Left ventricle myocardium inferior (tissue), 1 donor: ENCODE results near the gene PRSS23. TPM values are rescaled to one million over a fixed set of nuclear protein-coding genes. Genes with fewer than 3 reads are reported as not detected.
"Not testable (repeated sequence)": the region's sequence is repeated elsewhere in the genome, so short reads cannot be mapped to it uniquely, and the experiment has no call there.

ENCODE experiments used
- DNase-seq: peaks from one replicate; pipeline ENCODE4 v3.0.0-alpha.2; 2020
- H3K27ac ChIP-seq: fragments of 200-600 bp; replicated peaks from 2 replicates; pipeline ENCODE4 v1.8.0; 2021
- H3K27me3 ChIP-seq: fragments of 200-600 bp; 2 replicates; pipeline ENCODE4 v1.8.0; 2021; ENCODE audit warnings: low read depth
- H3K36me3 ChIP-seq: fragments of 200-600 bp; 2 replicates; pipeline ENCODE4 v1.8.0; 2021
- H3K4me1 ChIP-seq: fragments of 200-600 bp; 2 replicates; pipeline ENCODE4 v1.8.0; 2021
- H3K4me3 ChIP-seq: fragments of 200-600 bp; 2 replicates; pipeline ENCODE4 v1.8.0; 2021; ENCODE audit warnings: mild to moderate bottlenecking, moderate library complexity
- H3K9me3 ChIP-seq: fragments of 200-600 bp; replicated peaks from 2 replicates; pipeline ENCODE4 v1.8.0; 2021
- intact Hi-C: fragments of 100-400 bp; cut with micrococcal nuclease; formaldehyde crosslinking; loops from one replicate; pipeline ENCODE4 v1.11.0; 2022
- total RNA-seq: library from RNA; stranded (reverse); fragmentation: NEBNext Ultra II Directional; extraction: Animal tissue kit (Norgen Biotek cat#: 25700); gene quantifications from one replicate; pipeline ENCODE4 v1.2.1, GENCODE V29; 2021
- TF ChIP-seq, protein P1 (sequence below): fragments of 200-600 bp; IDR thresholded peaks from 2 replicates; pipeline ENCODE4 v1.8.0; 2021; ENCODE audit warnings: antibody characterized with exemption, mild to moderate bottlenecking, borderline replicate concordance
- donor health status: DM: no; HTN: yes; CAD: no; lungs with severe emphysema.

PRSS23 gene
- total RNA-seq, 1 donor from 2014 or later = 6.5 TPM

DNA sequence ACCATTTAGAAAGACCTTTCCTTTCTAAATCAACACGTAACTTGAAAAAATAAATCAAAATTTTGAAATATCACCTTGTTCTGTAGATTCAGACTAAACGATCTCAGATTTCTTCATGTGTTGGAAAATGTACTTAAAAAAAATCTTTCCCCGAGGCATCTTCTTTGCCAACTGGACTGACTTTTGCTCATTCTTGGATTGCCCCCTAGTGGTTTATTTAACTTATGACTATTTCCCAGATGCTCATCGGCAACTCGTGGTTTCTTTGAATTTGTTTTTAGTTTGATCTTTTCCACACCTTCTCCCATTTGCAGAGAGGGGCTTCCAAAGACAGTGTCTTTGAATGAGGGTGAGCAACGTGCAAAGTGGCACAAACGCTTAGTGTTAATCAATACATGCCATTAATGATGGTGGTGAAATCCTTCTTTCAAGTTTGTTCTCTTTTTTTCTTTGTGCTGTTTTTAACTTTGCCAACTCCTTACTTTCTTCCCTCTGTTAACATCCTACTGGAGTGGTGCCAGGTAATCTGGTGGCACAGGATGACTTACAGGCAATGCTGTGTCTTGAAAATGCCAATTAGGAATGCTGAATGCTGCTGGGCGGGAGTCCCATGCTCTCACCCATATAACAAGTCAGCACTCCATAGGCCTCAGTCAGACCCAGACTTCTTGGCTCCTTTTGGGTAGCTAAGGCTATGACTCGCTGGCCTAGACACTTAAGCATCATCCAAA, 18.3 kb downstream of the PRSS23 start:
- H3K27me3 ChIP-seq = no peaks in the 10 kb centered on the region
- no peak for DNase-seq
- H3K27ac ChIP-seq = no peak overlapping the region
- no peaks in the 10 kb centered on the region for H3K9me3 ChIP-seq
- no peak overlapping the region for H3K4me3 ChIP-seq
- intact Hi-C loops = loop anchor here (5.0 kb wide), 2 partner anchors 211 to 361 kb away; no protein-coding TSS in a partner anchor
- peaks cover 32% of the 10 kb centered on the region for H3K4me1 ChIP-seq
- TF ChIP-seq, protein P1, sequence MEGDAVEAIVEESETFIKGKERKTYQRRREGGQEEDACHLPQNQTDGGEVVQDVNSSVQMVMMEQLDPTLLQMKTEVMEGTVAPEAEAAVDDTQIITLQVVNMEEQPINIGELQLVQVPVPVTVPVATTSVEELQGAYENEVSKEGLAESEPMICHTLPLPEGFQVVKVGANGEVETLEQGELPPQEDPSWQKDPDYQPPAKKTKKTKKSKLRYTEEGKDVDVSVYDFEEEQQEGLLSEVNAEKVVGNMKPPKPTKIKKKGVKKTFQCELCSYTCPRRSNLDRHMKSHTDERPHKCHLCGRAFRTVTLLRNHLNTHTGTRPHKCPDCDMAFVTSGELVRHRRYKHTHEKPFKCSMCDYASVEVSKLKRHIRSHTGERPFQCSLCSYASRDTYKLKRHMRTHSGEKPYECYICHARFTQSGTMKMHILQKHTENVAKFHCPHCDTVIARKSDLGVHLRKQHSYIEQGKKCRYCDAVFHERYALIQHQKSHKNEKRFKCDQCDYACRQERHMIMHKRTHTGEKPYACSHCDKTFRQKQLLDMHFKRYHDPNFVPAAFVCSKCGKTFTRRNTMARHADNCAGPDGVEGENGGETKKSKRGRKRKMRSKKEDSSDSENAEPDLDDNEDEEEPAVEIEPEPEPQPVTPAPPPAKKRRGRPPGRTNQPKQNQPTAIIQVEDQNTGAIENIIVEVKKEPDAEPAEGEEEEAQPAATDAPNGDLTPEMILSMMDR = peak; percentile 81
- H3K36me3 ChIP-seq = no peaks in the 10 kb centered on the region

DNA sequence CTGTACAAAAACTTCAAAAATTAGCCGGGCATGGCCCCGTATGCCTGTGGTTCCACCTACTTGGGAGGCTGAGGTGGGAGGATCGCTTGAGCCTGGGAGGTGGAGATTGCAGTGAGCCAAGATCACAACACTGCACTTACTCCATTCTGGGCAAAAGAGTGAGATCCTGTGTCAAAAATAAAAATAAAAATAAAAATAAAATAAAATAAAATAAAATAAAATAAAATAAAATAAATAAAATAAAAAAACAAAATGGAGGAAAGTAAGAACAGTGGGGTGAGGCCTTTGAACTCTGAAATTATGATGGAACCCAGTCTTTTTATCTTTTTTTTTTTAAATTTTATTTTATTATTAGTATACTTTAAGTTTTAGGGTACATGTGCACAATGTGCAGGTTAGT, 23.8 kb downstream of the PRSS23 start:
- H3K36me3 ChIP-seq, DNase-seq, intact Hi-C loops, H3K4me1 ChIP-seq, H3K4me3 ChIP-seq, H3K27me3 ChIP-seq, H3K27ac ChIP-seq: not testable (repeated sequence)
- H3K9me3 ChIP-seq = peaks cover 18% of the 10 kb centered on the region

DNA sequence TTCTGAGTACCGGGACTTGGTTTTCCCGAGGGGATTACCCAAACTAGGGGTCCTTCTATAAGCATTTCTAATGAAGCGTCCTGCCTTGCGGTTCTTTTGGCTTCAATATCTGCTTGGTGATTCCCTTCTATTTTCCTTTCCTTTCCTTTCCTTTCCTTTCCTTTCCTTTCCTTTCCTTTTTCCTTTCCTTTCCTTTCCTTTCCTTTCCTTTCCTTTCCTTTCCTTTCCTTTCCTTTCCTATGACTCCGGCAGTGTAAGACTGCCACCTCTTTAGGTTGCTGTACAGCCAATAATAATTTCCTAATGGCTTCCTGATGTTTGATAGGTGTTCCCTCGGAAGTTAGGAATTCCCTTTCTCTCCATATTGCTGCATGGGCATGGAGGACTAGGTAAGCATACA, 34.0 kb downstream of the PRSS23 start:
- peaks cover 10% of the 10 kb centered on the region for H3K36me3 ChIP-seq
- H3K27me3 ChIP-seq, H3K27ac ChIP-seq, H3K4me1 ChIP-seq, intact Hi-C loops, H3K4me3 ChIP-seq, H3K9me3 ChIP-seq, DNase-seq: not testable (repeated sequence)

DNA sequence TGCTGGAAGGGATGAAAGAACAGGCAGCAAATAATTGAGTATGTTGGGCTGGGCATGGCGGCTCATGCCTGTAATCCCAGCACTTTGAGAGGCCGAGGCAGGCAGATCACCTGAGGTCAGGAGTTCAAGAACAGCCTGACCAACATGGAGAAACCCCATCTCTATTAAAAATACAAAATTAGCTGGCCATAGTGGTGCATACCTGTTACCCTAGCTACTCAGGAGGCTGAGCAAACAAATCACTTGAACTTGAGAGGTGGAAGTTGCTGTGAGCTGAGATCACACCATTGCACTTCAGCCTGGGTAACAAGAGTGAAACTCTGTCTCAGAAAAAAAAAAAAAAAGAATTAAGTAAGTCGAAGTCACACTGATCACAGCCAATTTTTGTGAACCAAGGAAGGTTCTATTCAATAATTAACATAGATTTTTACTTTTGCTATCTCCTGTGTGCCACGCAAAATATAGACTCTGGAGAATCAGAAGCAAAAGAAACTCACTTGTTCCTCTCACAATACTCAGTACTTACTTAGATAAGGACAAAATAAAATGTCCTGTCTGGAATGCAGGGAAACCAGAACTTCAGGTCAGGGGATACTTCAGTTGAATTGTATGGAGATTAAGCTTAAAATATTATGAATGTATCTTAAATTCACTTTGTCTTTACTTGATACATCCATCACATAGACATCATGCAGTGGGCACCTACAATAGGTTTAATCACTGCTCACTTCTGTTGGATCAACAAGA, 44.6 kb downstream of the PRSS23 start:
- H3K4me3 ChIP-seq, H3K27ac ChIP-seq, DNase-seq, intact Hi-C loops, H3K4me1 ChIP-seq, H3K36me3 ChIP-seq, H3K27me3 ChIP-seq: not testable (repeated sequence)
- peaks cover 30% of the 10 kb centered on the region for H3K9me3 ChIP-seq

DNA sequence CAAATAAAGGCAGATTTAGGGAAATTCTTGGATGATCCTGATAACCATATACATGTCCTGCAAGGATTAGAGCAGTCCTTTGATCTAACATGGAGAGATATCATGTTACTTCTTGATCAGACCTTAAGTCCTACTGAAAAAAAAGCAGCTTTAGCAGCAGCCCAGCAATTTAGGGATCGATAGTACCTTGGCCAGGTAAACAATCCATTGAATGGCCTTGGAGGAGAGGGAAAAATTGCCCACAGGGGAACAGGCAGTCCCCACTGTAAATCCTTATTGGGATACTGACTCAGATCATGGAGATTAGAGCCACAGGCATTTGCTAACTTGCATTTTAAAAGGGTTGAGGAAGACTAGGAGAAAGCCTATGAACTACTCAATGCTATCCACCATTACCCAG, 47.8 kb downstream of the PRSS23 start:
- Histone ChIP-seq H3K9me3 (peaks cover 9% of the 10 kb centered on the region), H3K36me3 (peaks cover 5% of the 10 kb centered on the region), H3K27ac (peak overlapping the region; percentile 33), H3K27me3 (no peaks in the 10 kb centered on the region), H3K4me1 (peaks cover 8% of the 10 kb centered on the region), H3K4me3 (no peak overlapping the region)
- intact Hi-C loops = no loop called here
- DNase-seq = no peak
- TF ChIP-seq, protein P1 = no peak

DNA sequence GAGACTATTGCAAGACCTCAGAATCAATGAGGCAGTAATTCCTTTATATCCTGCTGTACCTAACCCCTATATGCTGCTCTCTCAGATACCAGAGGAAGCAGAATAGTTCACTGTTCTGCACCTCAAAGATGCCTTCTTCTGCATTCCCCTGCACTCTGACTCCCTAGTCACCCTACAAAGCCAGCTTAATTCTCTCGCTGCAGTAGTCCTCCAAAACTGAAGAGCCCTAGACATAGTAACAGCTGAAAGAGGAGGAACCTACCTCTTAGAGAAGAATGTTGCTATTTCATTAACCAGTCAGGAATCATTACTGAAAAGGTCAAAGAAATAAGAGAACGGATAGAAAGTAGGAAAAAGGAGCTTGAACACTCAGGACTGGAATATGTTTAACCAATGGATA, 49.3 kb downstream of the PRSS23 start:
- no peaks in the 10 kb centered on the region for H3K27me3 ChIP-seq
- H3K4me1 ChIP-seq = peaks cover 8% of the 10 kb centered on the region
- H3K36me3 ChIP-seq = no peaks in the 10 kb centered on the region
- no peak overlapping the region for H3K27ac ChIP-seq
- no peaks in the 10 kb centered on the region for H3K9me3 ChIP-seq
- H3K4me3 ChIP-seq = no peak overlapping the region
- intact Hi-C loops = no loop called here
- no peak for DNase-seq
- TF ChIP-seq, protein P1 = no peak

Other genes starting within 250 kb of the PRSS23 start
- 33.4 TPM for gene ME3, start 127.9 kb upstream of the PRSS23 start, total RNA-seq
- gene FZD4, start 154.9 kb downstream of the PRSS23 start, total RNA-seq = 26.5 TPM
- gene TMEM135, start 237.4 kb downstream of the PRSS23 start, total RNA-seq = 16.4 TPM